K562 (cell line): ENCODE data around the gene YPEL1. TPM values are rescaled to one million over a fixed set of nuclear protein-coding genes. Genes with fewer than 3 reads are reported as not detected.

Source experiments
- CBX1 ChIP-seq: sonication (generic); IDR thresholded peaks from 2 replicates; pipeline ENCODE4 v1.6.1; 2016; ENCODE audit warnings: antibody characterized with exemption, low read depth, mild to moderate bottlenecking
- FOXK2 ChIP-seq, 2 experiments: fragments of 450-650 bp; IDR thresholded peaks in 1 of 2; conservative IDR thresholded peaks in 1 of 2; 2 replicates each; pipeline ENCODE4 v1.6.1; 2016; ENCODE audit warnings: low read depth in 2 of 2, mild to moderate bottlenecking in 1 of 2
- KAT8 ChIP-seq: fragments of 450-650 bp; IDR thresholded peaks from 2 replicates; pipeline ENCODE4 v1.6.1; 2016; ENCODE audit warnings: low read depth, mild to moderate bottlenecking
- PHB2 ChIP-seq: fragments of 450-650 bp; IDR thresholded peaks from 2 replicates; pipeline ENCODE4 v1.6.1; 2017; ENCODE audit warnings: low read depth
- RFX1 ChIP-seq: fragments of 450-650 bp; IDR thresholded peaks from 2 replicates; pipeline ENCODE4 v1.6.1; 2016; ENCODE audit warnings: mild to moderate bottlenecking, moderate library complexity
- SRF ChIP-seq, 2 experiments: fragments of 250-450, 450-650 bp in 1 of 2; sonication (Bioruptor Pico) in 1 of 2; sonication (generic) in 1 of 2; formaldehyde crosslinking; IDR thresholded peaks; 2 replicates each; pipeline versions ENCODE4 v1.5.0 to v1.5.1; 2020 to 2022; ENCODE audit warnings: mild to moderate bottlenecking in 1 of 2, missing genetic modification reagents in 1 of 2
- SRSF3 ChIP-seq: fragments of 200-400 bp; formaldehyde crosslinking; IDR thresholded peaks from 2 replicates; pipeline ENCODE4 v1.6.1; 2016; ENCODE audit warnings: mild to moderate bottlenecking, low read length, moderate library complexity; ENCODE audit not compliant: insufficient read depth
- ZBTB1 ChIP-seq: sonication (generic); formaldehyde crosslinking; IDR thresholded peaks from 2 replicates; pipeline ENCODE4 v1.8.1; 2023; ENCODE audit warnings: missing genetic modification reagents, low read depth, mild to moderate bottlenecking, borderline replicate concordance
- ZBTB40 ChIP-seq, 2 experiments: fragments of 450-650 bp in 1 of 2; sonication (generic) in 1 of 2; formaldehyde crosslinking in 1 of 2; IDR thresholded peaks; 2 replicates each; pipeline versions ENCODE4 v1.7.1 to v1.9.0; 2016 to 2022; ENCODE audit warnings: inconsistent platforms in 1 of 2, mild to moderate bottlenecking in 1 of 2, missing genetic modification reagents in 1 of 2
- ZNF274 ChIP-seq: IDR thresholded peaks from 2 replicates; pipeline ENCODE4 v1.6.1; 2011; ENCODE audit warnings: low read depth, mild to moderate bottlenecking, low read length, moderate library complexity, borderline replicate concordance
- ZNF354B ChIP-seq: fragments of 250-450 bp; sonication (Bioruptor Pico); IDR thresholded peaks from 2 replicates; pipeline ENCODE4 v1.4.0; 2020
- ZNF592 ChIP-seq: fragments of 450-650 bp; IDR thresholded peaks from 2 replicates; pipeline ENCODE4 v1.6.1; 2017; ENCODE audit warnings: antibody characterized with exemption, mild to moderate bottlenecking
- polyA plus RNA-seq, 8 experiments: library from polyadenylated mRNA; depleted of rRNA in 4 of 8; stranded (reverse) in 5 of 8; unstranded in 3 of 8; fragments of >200 nt; fragmentation: Nextera tagmentation in 2 of 8; fragmentation: Illumina TruSeq in 1 of 8; extraction: Ambion mirVana in 2 of 8; extraction: Trizol in 1 of 8; gene quantifications; 2 replicates each; pipeline versions ENCODE4 v1.2.1 to v1.2.3, GENCODE V29; 2011 to 2014; ENCODE audit warnings: inconsistent platforms in 1 of 8, missing spikeins in 1 of 8
- total RNA-seq, 7 experiments: library from RNA; depleted of rRNA in 6 of 7; stranded (reverse); fragments of >200 nt in 6 of 7; fragmentation: Illumina TruSeq in 2 of 7; extraction: Trizol in 2 of 7; gene quantifications; 2 replicates each; pipeline versions ENCODE4 v1.2.1 to v1.2.3, GENCODE V29; 2011 to 2021; ENCODE audit warnings: low replicate concordance in 1 of 7
- TF ChIP-seq, protein P1 (sequence below): IDR thresholded peaks from 3 replicates; pipeline ENCODE4 v1.6.1; 2011; ENCODE audit warnings: borderline replicate concordance, mild to moderate bottlenecking; ENCODE audit not compliant: insufficient read length, insufficient read depth

Gene YPEL1
- total and polyA plus RNA-seq, 9 of the 15 experiments (the other 6 are each of a cell fraction or from before 2014, with no cell fraction given), result 0.07 to 2.2 (median 0.46) TPM

- TF ChIP-seq ZBTB40 (IDR thresholded peaks at IDR 0.05), result no peak
- TF ChIP-seq ZBTB40 (CRISPR knock-in tag; IDR thresholded peaks at IDR 0.05), result no peak
- no peak for TF ChIP-seq CBX1
- TF ChIP-seq, protein P1, sequence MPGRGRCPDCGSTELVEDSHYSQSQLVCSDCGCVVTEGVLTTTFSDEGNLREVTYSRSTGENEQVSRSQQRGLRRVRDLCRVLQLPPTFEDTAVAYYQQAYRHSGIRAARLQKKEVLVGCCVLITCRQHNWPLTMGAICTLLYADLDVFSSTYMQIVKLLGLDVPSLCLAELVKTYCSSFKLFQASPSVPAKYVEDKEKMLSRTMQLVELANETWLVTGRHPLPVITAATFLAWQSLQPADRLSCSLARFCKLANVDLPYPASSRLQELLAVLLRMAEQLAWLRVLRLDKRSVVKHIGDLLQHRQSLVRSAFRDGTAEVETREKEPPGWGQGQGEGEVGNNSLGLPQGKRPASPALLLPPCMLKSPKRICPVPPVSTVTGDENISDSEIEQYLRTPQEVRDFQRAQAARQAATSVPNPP, result no peak
- no peak for TF ChIP-seq ZNF592
- no peak for TF ChIP-seq SRSF3
- no peak for TF ChIP-seq FOXK2 (conservative IDR thresholded peaks at IDR 0.05 in 1 of 2, IDR thresholded peaks at IDR 0.05 in 1 of 2; ENCODE audit: low read depth in 2 of 2)
- TF ChIP-seq ZNF274, result no peak
- TF ChIP-seq SRF (CRISPR knock-in tag; IDR thresholded peaks at IDR 0.05), result 0 out of 4 replicates have a peak, but pooled peaks of 1 of the 2 experiments have one; percentile 53
- TF ChIP-seq RFX1, result no peak
- TF ChIP-seq PHB2, result no peak
- no peak for TF ChIP-seq ZBTB1
- no peak for TF ChIP-seq KAT8
- TF ChIP-seq ZNF354B (CRISPR knock-in tag), result no peak
These were observed 40.0 kb downstream of the YPEL1 start (continued) for GRCh38 chr22:21695430-21696085.
